GM10266 (cell line): Measurements from ENCODE around the gene PCCA.

ENCODE experiments used
- DNase-seq: peaks from one replicate; pipeline ENCODE4 v3.0.0; 2012; ENCODE audit errors: extremely low spot score
- CTCF ChIP-seq: IDR thresholded peaks from 2 replicates; pipeline ENCODE4 v1.5.1; 2012; ENCODE audit warnings: mild to moderate bottlenecking, low read depth; ENCODE audit not compliant: control insufficient read depth, insufficient read depth; ENCODE audit errors: missing control alignments

PCCA gene

GRCh38 chr13:100547791-100548201 lies 458.9 kb downstream of the PCCA start:
- no peak for DNase-seq
- no peak for TF ChIP-seq CTCF

GRCh38 chr13:100549316-100549715 lies 460.4 kb downstream of the PCCA start:
- TF ChIP-seq CTCF: no peak
- no peak for DNase-seq

GRCh38 chr13:100552755-100553154 lies 463.9 kb downstream of the PCCA start:
- TF ChIP-seq CTCF: no peak
- DNase-seq: no peak

GRCh38 chr13:100559886-100560285 lies 471.0 kb downstream of the PCCA start:
- no peak for DNase-seq

GRCh38 chr13:100560498-100561157 lies 471.7 kb downstream of the PCCA start:
- no peak for DNase-seq
- no peak for TF ChIP-seq CTCF

More at GRCh38 chr13:100559886-100560285, 471.0 kb downstream of the PCCA start:
- no peak for TF ChIP-seq CTCF

GRCh38 chr13:100561158-100561499 lies 472.2 kb downstream of the PCCA start:
- no peak for DNase-seq
- no peak for TF ChIP-seq CTCF

- DNase-seq: no peak
- no peak for TF ChIP-seq CTCF
Measured at GRCh38 chr13:100561599-100562204, 472.8 kb downstream of the PCCA start.
